ENCODE measurements around the gene FGF6. TPM values are rescaled to one million over a fixed set of nuclear protein-coding genes. Genes with fewer than 3 reads are reported as not detected.

FGF6 gene
- total and polyA plus RNA-seq, 10 of the 15 experiments (the other 5 are each of a cell fraction or from before 2014, with no cell fraction given) = not detected

GRCh38 chr12:4446335-4446734 lies 720 bp upstream of the FGF6 start:
- DNase-seq (ENCODE audit: low read depth, low spot score) (no peak), ATAC-seq (no peak), FAIRE-seq (no peak)
- intact Hi-C loops (cut with micrococcal nuclease; ENCODE audit: unreplicated experiment) (no loop called here), in situ Hi-C loops (cut with MboI) (no loop called here)
- no peak overlapping the region for H3K9ac ChIP-seq (ENCODE audit: control insufficient read depth, insufficient read depth, low read length)
- no peaks in the 10 kb centered on the region for H4K20me1 ChIP-seq (ENCODE audit: control insufficient read depth, insufficient read depth)
- no peak overlapping the region for H3K4me2 ChIP-seq (ENCODE audit: control insufficient read depth, insufficient read depth)
- 52% methylated on average over 2 of the region's 2 CpGs for WGBS (ENCODE audit: insufficient coverage, insufficient replicate concordance, low lambda C conversion rate, missing lambda C conversion rate)
- no peaks in the 10 kb centered on the region for H3K9me3 ChIP-seq (replicated peaks; ENCODE audit: control insufficient read depth, insufficient read depth, low read length)
- H3K4me1 ChIP-seq (ENCODE audit: control insufficient read depth, insufficient read depth, low read length) = no peaks in the 10 kb centered on the region
- no peak overlapping the region for H2AFZ ChIP-seq (ENCODE audit: control insufficient read depth, low read depth, low read length)
- ChIA-PET SMC1A (ENCODE audit: uncharacterized antibody, unreplicated experiment) (no interaction called here), CTCF (interaction anchor here (1.3 kb wide), 1 partner anchor 52 kb away, joined by 3 read pairs; no protein-coding TSS in a partner anchor), RAD21 (ENCODE audit: unreplicated experiment) (no interaction called here), POLR2A (no interaction called here)
- H3K36me3 ChIP-seq (ENCODE audit: control insufficient read depth in 2 of 2, insufficient read depth in 2 of 2, low read length in 1 of 2) = no peaks in the 10 kb centered on the region
- peaks cover 0 to 2% of the 10 kb centered on the region in 2 experiments; a peak in 2 of 4 replicates for H3K27me3 ChIP-seq (replicated peaks in 1 of 2; ENCODE audit: control insufficient read depth in 2 of 2, insufficient read depth in 2 of 2, low read length in 1 of 2)
- no peaks in the 10 kb centered on the region for H3K79me2 ChIP-seq (ENCODE audit: control insufficient read depth, insufficient read depth, low read length)
- no TSS peak for BruUV-seq (replicated peaks)
- TF ChIP-seq PAX5 (IDR thresholded peaks at IDR 0.05; ENCODE audit: borderline replicate concordance, low read depth, low read length) = no peak
- TF ChIP-seq ZNF207 (IDR thresholded peaks at IDR 0.05; ENCODE audit: borderline replicate concordance) = no peak
- TF ChIP-seq ATF2 (IDR thresholded peaks at IDR 0.05; ENCODE audit: low read length) = no peak
- no peak for TF ChIP-seq ZNF217 (IDR thresholded peaks at IDR 0.05)
- TF ChIP-seq, protein P1, sequence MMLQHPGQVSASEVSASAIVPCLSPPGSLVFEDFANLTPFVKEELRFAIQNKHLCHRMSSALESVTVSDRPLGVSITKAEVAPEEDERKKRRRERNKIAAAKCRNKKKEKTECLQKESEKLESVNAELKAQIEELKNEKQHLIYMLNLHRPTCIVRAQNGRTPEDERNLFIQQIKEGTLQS (IDR thresholded peaks at IDR 0.05; ENCODE audit: borderline replicate concordance, extremely low read depth, low read depth, low read length) = no peak
- TF ChIP-seq SPI1 (IDR thresholded peaks at IDR 0.05; ENCODE audit: borderline replicate concordance, insufficient read depth, low read depth, low read length) = no peak
- TF ChIP-seq WRNIP1 (IDR thresholded peaks at IDR 0.05; ENCODE audit: borderline replicate concordance, low read depth, low read length) = no peak
- TF ChIP-seq ATF7 (IDR thresholded peaks at IDR 0.05; ENCODE audit: low read depth) = no peak
- no peak for TF ChIP-seq RAD51 (IDR thresholded peaks at IDR 0.05)
- TF ChIP-seq CBX5 (IDR thresholded peaks at IDR 0.05; ENCODE audit: low read depth) = no peak
- H3K4me3 ChIP-seq = no peak overlapping the region
- no peak overlapping the region for H3K27ac ChIP-seq (ENCODE audit: control insufficient read depth, insufficient read depth)

All from GM12878 (cell line).